Measurements from ENCODE around the gene ARGLU1. TPM values are rescaled to one million over a fixed set of nuclear protein-coding genes. Genes with fewer than 3 reads are reported as not detected.

Gene ARGLU1
- total RNA-seq, 1 donor from 2014 or later, result 122 TPM

DNA sequence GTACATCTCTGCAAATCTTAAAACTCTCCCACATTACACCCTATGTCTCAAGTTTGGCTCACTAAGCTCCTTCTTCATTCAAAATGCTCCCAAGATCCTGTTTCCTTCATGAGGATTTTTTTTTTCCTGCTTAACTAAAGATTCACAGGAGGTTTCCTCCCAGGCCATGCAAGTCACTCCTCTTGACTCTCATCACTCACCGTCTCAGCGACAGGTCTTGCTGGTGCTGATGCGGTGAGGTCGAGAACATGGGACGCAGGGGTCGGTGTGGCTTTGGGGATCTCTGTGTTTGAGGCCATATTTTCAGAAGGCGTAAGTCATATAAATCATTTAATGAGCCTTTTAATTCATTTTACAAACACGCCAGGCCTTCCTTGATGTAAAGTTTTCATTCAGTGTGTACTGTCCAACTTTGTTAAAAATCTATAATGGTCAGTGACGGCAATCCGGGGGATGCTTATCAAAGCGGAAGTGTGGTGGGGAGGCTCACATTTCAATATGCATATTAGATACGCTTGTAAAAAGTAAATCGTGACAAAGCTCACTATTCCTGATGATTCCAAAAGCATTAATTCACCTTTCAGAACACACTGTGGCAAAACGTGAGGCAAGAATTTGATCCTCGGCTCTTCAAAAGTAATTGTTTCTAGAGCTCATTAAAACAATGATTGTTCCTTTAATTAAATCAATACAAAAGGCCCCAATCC lies 52.9 kb downstream of the ARGLU1 start:
- TF ChIP-seq, protein P1, sequence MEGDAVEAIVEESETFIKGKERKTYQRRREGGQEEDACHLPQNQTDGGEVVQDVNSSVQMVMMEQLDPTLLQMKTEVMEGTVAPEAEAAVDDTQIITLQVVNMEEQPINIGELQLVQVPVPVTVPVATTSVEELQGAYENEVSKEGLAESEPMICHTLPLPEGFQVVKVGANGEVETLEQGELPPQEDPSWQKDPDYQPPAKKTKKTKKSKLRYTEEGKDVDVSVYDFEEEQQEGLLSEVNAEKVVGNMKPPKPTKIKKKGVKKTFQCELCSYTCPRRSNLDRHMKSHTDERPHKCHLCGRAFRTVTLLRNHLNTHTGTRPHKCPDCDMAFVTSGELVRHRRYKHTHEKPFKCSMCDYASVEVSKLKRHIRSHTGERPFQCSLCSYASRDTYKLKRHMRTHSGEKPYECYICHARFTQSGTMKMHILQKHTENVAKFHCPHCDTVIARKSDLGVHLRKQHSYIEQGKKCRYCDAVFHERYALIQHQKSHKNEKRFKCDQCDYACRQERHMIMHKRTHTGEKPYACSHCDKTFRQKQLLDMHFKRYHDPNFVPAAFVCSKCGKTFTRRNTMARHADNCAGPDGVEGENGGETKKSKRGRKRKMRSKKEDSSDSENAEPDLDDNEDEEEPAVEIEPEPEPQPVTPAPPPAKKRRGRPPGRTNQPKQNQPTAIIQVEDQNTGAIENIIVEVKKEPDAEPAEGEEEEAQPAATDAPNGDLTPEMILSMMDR (IDR thresholded peaks at IDR 0.05), result no peak
- no peak overlapping the region for H3K4me3 ChIP-seq
- ATAC-seq (no peak), DNase-seq (no peak)
- intact Hi-C loops (cut with DNase I), result no loop called here
- no peaks in the 10 kb centered on the region for H3K9me3 ChIP-seq
- H3K36me3 ChIP-seq, result no peaks in the 10 kb centered on the region
- no peaks in the 10 kb centered on the region for H3K27me3 ChIP-seq
- peaks cover 5% of the 10 kb centered on the region for H3K4me1 ChIP-seq
- H3K27ac ChIP-seq, result no peak overlapping the region

DNA sequence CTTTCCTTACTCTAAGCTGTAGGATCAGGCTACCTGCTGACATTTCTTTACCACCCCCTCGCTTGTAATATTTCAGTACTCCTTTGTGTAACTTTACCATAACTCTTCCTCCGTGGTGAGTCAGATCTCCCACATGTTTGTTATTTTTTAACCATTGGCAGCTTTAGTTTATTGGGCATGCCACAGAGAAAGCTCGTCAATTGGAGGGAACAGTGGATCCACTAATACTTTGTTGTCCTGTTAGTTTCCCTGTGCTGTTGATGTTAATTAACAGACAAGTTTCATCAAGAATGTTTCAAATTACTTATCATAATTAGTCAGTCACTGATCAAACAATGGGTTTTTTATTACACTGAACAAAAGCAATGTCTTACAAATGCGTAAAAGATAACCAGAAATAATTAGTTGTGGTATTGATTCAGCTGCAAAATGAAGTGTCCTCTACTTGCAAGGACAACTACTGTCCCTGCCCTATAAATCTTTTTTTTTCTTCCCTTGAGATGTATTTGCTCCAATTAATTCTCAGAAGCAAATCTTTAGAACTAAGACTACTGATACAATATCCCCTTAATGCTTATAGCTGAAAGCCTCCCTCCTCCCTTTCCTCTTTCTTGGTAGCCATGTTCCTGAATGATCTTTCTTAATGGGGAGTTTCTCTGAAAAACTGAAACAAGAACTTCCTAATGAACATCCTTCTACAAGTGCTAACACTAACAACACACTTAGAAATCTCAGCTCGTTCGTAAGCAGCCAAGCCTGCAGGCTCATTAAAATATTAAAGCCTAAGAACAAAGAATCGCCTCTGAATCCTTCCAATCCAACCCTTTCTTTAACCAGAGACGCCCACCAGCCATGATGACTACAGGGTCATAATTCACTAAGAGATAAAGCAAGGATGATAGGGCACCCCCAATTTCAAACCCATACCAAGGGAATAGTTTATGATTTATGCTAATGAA lies 54.6 kb downstream of the ARGLU1 start:
- Histone ChIP-seq H3K27me3 (no peaks in the 10 kb centered on the region), H3K4me1 (peaks cover 5% of the 10 kb centered on the region), H3K36me3 (no peaks in the 10 kb centered on the region), H3K27ac (no peak overlapping the region), H3K9me3 (no peaks in the 10 kb centered on the region), H3K4me3 (no peak overlapping the region)
- ATAC-seq, result no peak
- DNase-seq, result no peak
- TF ChIP-seq, protein P1 (IDR thresholded peaks at IDR 0.05), result no peak
- intact Hi-C loops (cut with DNase I), result no loop called here

DNA sequence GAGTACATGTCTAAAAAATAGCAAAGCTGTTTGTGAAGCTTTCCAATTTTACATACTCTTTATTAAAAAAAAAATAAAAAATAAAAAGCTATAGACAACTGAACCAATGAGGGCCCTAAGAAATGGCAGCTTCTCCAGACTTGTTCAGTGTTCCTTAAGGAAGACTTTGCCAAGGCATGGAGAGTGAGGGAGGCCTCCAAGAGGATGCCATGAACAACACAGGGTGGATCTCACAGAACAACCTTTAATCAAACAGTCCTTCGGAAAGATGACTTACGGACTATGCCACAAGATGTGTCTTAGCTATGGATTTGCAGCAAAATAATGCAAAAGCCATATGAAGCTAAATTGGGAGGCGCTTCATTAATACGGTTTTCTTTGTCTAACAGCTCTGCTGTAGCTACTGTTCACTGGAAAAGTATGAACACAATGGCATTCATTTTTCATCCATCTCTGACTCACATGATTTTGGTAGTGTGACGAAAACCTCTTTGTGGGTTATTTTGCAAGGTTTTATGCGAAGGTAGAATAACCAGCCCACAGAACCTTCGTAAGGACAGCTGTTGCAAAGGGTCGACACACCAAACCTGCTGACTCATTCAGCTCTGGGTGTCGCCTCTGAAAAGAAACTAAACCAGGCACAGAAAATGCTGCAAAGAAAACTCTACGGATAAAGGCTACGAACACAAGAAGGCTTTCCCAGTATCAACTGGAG lies 60.2 kb downstream of the ARGLU1 start:
- Histone ChIP-seq H3K27me3 (no peaks in the 10 kb centered on the region), H3K27ac (no peak overlapping the region), H3K4me3 (no peak overlapping the region), H3K9me3 (no peaks in the 10 kb centered on the region), H3K4me1 (peaks cover 10% of the 10 kb centered on the region), H3K36me3 (no peaks in the 10 kb centered on the region)
- intact Hi-C loops (cut with DNase I), result no loop called here
- ATAC-seq (peak; percentile 46), DNase-seq (no peak)
- TF ChIP-seq, protein P1 (IDR thresholded peaks at IDR 0.05), result no peak

DNA sequence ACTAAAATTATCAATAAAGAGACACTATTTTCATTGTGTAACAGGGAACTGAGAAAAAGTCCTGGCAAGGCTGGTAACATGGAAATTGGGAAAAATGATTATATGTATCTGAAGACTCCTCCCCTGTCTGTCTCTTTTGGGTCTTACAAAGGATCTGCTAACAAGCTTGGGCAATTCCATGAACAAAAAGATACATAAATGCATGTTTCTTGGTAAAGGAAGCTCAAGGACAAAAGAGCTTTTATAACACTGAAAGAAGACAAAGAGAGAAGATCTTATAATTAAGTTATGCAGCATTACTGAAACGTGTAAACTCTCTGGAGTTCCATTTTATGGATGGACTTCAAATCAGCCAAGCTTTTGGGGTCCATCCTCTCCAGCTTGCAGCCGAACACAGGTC lies 61.7 kb downstream of the ARGLU1 start:
- TF ChIP-seq, protein P1 (IDR thresholded peaks at IDR 0.05), result no peak
- H3K36me3 ChIP-seq, result no peaks in the 10 kb centered on the region
- no peak overlapping the region for H3K27ac ChIP-seq
- DNase-seq (no peak), ATAC-seq (no peak)
- no peaks in the 10 kb centered on the region for H3K9me3 ChIP-seq
- intact Hi-C loops (cut with DNase I), result no loop called here
- H3K4me3 ChIP-seq, result no peak overlapping the region
- peaks cover 10% of the 10 kb centered on the region for H3K4me1 ChIP-seq
- no peaks in the 10 kb centered on the region for H3K27me3 ChIP-seq

DNA sequence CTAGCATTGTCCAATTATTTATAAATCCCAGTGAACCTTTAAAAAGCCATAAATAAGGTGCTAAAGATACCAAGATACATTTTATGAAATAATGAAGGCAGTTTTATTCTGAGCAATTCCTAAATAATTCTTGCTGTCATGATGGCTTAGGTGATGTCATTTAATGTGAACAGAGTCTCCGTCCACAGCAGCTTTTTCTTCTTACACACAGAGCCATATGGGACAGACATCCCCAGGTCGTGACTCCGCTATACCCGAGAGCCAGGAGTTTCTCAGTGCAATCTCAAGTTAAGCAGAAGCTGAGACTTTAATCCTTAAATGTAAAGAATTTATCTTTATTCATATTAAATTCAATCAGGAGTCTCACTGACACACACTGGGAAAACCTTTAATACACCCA lies 62.2 kb downstream of the ARGLU1 start:
- no peak for DNase-seq
- no peaks in the 10 kb centered on the region for H3K27me3 ChIP-seq
- TF ChIP-seq, protein P1 (IDR thresholded peaks at IDR 0.05), result no peak
- no peaks in the 10 kb centered on the region for H3K36me3 ChIP-seq
- no peaks in the 10 kb centered on the region for H3K9me3 ChIP-seq
- peaks cover 10% of the 10 kb centered on the region for H3K4me1 ChIP-seq
- H3K4me3 ChIP-seq, result no peak overlapping the region
- no peak for ATAC-seq
- intact Hi-C loops (cut with DNase I), result no loop called here
- no peak overlapping the region for H3K27ac ChIP-seq

Measured in upper lobe of right lung (tissue), 1 donor.